Glutamatergic neuron (in vitro differentiated cells): ENCODE data around the gene SORBS2. TPM values are rescaled to one million over a fixed set of nuclear protein-coding genes. Genes with fewer than 3 reads are reported as not detected.

Experiments
- DNase-seq: peaks from one replicate; pipeline ENCODE4 v3.0.0; 2022
- H3K27ac Mint-ChIP-seq: one replicate; pipeline ENCODE4 v1.8.0; 2020; ENCODE audit warnings: mild to moderate bottlenecking, mixed read lengths, inconsistent platforms; ENCODE audit not compliant: unreplicated experiment
- H3K27me3 Mint-ChIP-seq: one replicate; pipeline ENCODE4 v1.8.0; 2020; ENCODE audit warnings: mild to moderate bottlenecking, moderate library complexity, mixed read lengths, inconsistent platforms; ENCODE audit not compliant: unreplicated experiment
- H3K36me3 Mint-ChIP-seq: one replicate; pipeline ENCODE4 v1.8.0; 2020; ENCODE audit warnings: mild to moderate bottlenecking, mixed read lengths, inconsistent platforms; ENCODE audit not compliant: unreplicated experiment
- H3K4me1 Mint-ChIP-seq: one replicate; pipeline ENCODE4 v1.8.0; 2020; ENCODE audit warnings: mild to moderate bottlenecking, low read depth, mixed read lengths, inconsistent platforms; ENCODE audit not compliant: unreplicated experiment
- H3K4me3 Mint-ChIP-seq: one replicate; pipeline ENCODE4 v1.8.0; 2020; ENCODE audit warnings: mild to moderate bottlenecking, mixed read lengths, inconsistent platforms; ENCODE audit not compliant: unreplicated experiment
- H3K9me3 Mint-ChIP-seq: one replicate; pipeline ENCODE4 v1.8.0; 2020; ENCODE audit warnings: mild to moderate bottlenecking, moderate library complexity, mixed read lengths, inconsistent platforms; ENCODE audit not compliant: unreplicated experiment
- total RNA-seq: library from RNA; stranded (reverse); fragmentation: NEBNext Ultra II Directional; extraction: Animal tissue kit (Norgen Biotek cat#: 25700); gene quantifications from one replicate; pipeline ENCODE4 v1.2.1, GENCODE V29; 2021; ENCODE audit not compliant: unreplicated experiment
- TF ChIP-seq, protein P1 (sequence below): fragments of 200-600 bp; sonication (generic); IDR thresholded peaks from one replicate; pipeline ENCODE4 v1.5.0; 2021; ENCODE audit not compliant: partially characterized antibody, unreplicated experiment

The SORBS2 gene
- total RNA-seq, 1 donor from 2014 or later = 95.5 TPM

DNA sequence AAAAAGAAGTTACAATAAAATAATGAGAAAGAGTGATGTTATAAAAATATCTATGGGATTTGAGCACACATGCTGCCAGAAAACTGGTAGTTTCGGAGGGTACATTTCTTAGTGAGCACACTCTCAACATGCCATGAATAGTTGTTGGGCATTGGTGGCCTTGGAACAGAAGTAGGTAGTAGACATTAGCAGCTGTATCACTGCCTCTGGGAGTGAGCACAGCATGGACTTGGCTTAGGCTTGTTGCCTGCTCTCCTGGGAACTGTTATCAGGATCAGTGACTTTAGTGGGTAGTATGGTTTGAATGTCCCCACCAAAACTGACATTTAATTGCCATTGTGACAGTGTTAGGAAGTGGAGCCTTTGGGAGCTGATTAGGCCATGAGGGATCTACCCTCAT, 263.4 kb downstream of the SORBS2 start:
- Mint-ChIP-seq H3K27me3 (no peaks in the 10 kb centered on the region), H3K4me1 (no peaks in the 10 kb centered on the region), H3K4me3 (no peak overlapping the region), H3K36me3 (no peaks in the 10 kb centered on the region), H3K9me3 (no peaks in the 10 kb centered on the region), H3K27ac (no peak overlapping the region)
- TF ChIP-seq, protein P1, sequence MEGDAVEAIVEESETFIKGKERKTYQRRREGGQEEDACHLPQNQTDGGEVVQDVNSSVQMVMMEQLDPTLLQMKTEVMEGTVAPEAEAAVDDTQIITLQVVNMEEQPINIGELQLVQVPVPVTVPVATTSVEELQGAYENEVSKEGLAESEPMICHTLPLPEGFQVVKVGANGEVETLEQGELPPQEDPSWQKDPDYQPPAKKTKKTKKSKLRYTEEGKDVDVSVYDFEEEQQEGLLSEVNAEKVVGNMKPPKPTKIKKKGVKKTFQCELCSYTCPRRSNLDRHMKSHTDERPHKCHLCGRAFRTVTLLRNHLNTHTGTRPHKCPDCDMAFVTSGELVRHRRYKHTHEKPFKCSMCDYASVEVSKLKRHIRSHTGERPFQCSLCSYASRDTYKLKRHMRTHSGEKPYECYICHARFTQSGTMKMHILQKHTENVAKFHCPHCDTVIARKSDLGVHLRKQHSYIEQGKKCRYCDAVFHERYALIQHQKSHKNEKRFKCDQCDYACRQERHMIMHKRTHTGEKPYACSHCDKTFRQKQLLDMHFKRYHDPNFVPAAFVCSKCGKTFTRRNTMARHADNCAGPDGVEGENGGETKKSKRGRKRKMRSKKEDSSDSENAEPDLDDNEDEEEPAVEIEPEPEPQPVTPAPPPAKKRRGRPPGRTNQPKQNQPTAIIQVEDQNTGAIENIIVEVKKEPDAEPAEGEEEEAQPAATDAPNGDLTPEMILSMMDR = no peak
- no peak for DNase-seq

DNA sequence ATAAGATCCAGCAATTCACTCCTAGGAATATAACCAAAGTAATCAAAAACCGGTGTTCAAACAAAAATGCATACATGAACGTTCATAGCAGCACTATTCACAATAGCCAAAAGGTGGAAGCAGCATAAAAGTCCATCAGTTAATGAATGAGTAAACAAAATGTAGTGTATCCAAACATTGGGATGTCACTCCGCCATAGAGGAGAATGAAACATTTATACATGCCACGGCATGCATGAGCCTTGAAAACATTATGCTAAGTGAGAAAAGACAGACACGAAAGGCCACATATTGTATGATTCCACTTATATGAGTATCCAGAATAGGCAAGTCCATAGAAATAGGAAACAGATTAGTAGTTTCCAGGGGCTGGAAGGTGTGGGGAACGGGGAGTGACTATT, 265.7 kb downstream of the SORBS2 start:
- Mint-ChIP-seq H3K9me3 (no peaks in the 10 kb centered on the region), H3K36me3 (no peaks in the 10 kb centered on the region), H3K4me1 (peaks cover 4% of the 10 kb centered on the region), H3K27me3 (no peaks in the 10 kb centered on the region), H3K4me3 (no peak overlapping the region), H3K27ac (no peak overlapping the region)
- TF ChIP-seq, protein P1 = no peak
- no peak for DNase-seq

DNA sequence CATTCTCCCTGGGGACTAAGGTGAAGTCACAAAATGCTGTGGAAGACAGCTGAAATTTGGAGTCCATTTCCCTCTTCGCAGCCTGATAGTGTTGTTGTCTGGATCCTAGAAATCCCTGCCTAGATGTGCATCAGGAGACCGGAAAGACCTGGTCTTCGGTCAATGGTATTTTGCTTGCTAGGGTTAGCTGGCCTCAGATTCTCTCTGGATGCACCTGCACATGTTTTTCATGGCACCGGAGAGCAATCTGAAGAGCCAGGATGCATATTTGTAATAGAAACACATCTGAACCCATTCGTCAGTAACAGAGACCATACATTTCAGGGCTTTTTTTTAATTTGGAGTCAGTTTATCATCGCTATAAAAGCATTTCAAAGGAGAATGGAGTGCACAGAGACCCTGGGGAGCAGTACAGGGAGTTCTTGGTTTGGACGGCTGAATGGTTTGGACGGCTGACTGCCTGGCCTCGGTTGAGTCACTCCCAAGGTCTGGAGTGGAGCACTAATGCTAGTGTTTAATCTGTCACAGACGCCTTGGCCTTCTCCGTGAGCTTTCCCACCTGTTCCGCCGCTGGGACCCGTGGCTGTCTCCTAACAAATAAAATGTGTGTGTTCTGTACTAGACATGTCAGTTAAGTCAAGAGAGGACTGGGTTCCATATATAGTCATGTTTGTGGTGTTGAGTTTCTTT, 269.2 kb downstream of the SORBS2 start:
- no peaks in the 10 kb centered on the region for H3K36me3 Mint-ChIP-seq
- H3K27ac Mint-ChIP-seq = no peak overlapping the region
- H3K27me3 Mint-ChIP-seq = no peaks in the 10 kb centered on the region
- DNase-seq = no peak
- H3K9me3 Mint-ChIP-seq = no peaks in the 10 kb centered on the region
- peaks cover 4% of the 10 kb centered on the region for H3K4me1 Mint-ChIP-seq
- no peak overlapping the region for H3K4me3 Mint-ChIP-seq
- TF ChIP-seq, protein P1 = no peak

DNA sequence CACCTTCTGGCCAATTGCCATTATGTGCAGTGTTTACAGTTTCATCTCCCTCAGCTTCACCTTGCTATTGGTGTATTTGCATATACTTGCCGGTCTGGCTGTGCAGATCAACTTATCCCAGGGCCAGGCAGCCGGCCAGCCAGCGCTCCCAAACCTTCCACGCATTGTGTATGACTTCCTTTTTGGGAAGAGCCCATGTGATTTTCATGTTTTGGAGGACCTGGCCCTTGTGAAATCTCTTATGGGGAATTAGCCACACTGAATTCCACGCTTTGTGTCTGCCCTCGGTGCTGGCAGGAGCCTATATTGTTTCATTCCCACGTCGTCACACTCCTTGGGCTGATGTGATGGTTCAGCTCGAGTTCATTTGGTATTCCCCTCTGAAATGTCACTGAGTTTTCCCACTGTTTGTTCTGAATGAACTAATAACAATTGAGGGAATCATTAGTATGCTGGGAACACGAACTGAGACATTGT, 270.7 kb downstream of the SORBS2 start:
- Mint-ChIP-seq H3K27me3 (no peaks in the 10 kb centered on the region), H3K4me3 (no peak overlapping the region), H3K9me3 (no peaks in the 10 kb centered on the region), H3K36me3 (no peaks in the 10 kb centered on the region), H3K4me1 (peaks cover 8% of the 10 kb centered on the region), H3K27ac (no peak overlapping the region)
- TF ChIP-seq, protein P1 = no peak
- no peak for DNase-seq

DNA sequence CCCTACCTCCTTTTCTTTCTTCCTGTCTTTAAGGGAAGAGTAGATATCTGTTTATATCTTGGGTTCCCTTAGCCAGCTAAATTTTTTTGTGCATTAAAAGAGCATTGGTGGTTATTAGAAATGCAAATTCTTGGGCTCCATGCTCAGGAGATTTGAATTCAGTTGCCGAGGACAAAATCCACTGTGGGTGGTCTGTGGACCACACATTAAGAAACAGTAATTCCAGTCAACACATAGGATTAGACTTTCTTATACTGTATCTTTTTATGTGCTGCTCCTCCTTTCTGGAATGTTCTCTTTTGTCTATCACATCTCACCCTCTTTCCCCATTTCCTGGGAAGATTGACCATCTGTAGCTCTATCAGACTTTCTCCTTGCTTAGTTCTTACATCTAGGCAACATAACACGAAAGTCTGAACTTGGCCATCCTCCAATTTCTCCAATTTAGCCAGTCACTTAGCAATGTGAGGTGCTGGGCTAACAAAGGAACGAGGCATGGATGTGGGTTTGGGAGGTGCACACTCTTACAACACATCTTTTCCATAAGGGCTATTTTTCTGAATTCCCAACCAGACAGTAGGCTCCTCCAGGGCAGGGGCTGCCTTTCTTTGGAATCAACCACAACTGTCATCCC, 271.4 kb downstream of the SORBS2 start:
- TF ChIP-seq, protein P1 = no peak

More for the DNA sequence above, 271.4 kb downstream of the SORBS2 start:
- H3K9me3 Mint-ChIP-seq = no peaks in the 10 kb centered on the region
- H3K27me3 Mint-ChIP-seq = peaks cover 3% of the 10 kb centered on the region
- no peak overlapping the region for H3K4me3 Mint-ChIP-seq
- H3K27ac Mint-ChIP-seq = no peak overlapping the region
- H3K4me1 Mint-ChIP-seq = peaks cover 11% of the 10 kb centered on the region
- no peak for DNase-seq
- no peaks in the 10 kb centered on the region for H3K36me3 Mint-ChIP-seq
